Pancreas (tissue), 10 donors: ENCODE results near the gene SORL1. TPM values are rescaled to one million over a fixed set of nuclear protein-coding genes. Genes with fewer than 3 reads are reported as not detected.
A peak's percentile ranks its signal among the peaks of the same experiment; 100 is the strongest.

Source experiments
- ATAC-seq, 4 donors: fragments of 200-7000 bp; cut with Tn5 transposase; one replicate each; pipeline versions ENCODE4 v1.8.0 to v1.9.1; 2020; ENCODE audit warnings: mild to moderate bottlenecking in 4 of 4, moderate library complexity in 4 of 4
- DNase-seq, 6 donors: peaks; one replicate each; pipeline ENCODE4 v3.0.0-alpha.2; 2020
- FAIRE-seq: peaks from 2 replicates; lab custom pipeline; 2012; peaks lifted over from hg19 to GRCh38; lab: Jason Lieb, UNC
- H3K27ac ChIP-seq, 4 donors: fragments of 200-600 bp; sonication (generic); 1 replicate in 3 of 4; 2 replicates in 1 of 4; pipeline versions ENCODE4 v1.5.0 to v1.8.0; 2020
- H3K27me3 ChIP-seq, 4 donors: fragments of 200-600 bp; one replicate each; pipeline ENCODE4 v1.8.0; 2021
- H3K36me3 ChIP-seq, 3 donors: fragments of 200-600 bp; sonication (generic) in 1 of 3; one replicate each; pipeline versions ENCODE4 v1.5.0 to v1.8.0; 2020 to 2021
- H3K4me1 ChIP-seq, 3 donors: fragments of 200-600 bp; one replicate each; pipeline ENCODE4 v1.8.0; 2021
- H3K4me3 ChIP-seq, 4 donors: fragments of 200-600 bp; sonication (generic) in 2 of 4; one replicate each; pipeline versions ENCODE4 v1.5.0 to v1.8.0; 2020 to 2021
- H3K9me3 ChIP-seq, 4 donors: fragments of 200-600 bp; one replicate each; pipeline ENCODE4 v1.8.0; 2021
- WGBS, 2 donors: extraction: QIAGEN DNeasy Blood & Tissue Kit; methylation state at CpG; one replicate each; pipeline ENCODE4 v1.1.7; 2013; 5-methylcytosine and 5-hydroxymethylcytosine counted together
- intact Hi-C, 3 donors: fragments of 100-400 bp; cut with DNase I; formaldehyde crosslinking; loops; one replicate each; pipeline versions ENCODE4 v1.11.1 to v1.14.2; 2022
- polyA plus RNA-seq, 2 donors: library from polyadenylated mRNA; stranded (reverse); fragments of 200-250 nt; gene quantifications; one replicate each; pipeline ENCODE4 v1.2.3, GENCODE V29; 2013
- total RNA-seq, 6 donors: library from RNA; stranded (reverse); fragmentation: NEBNext Ultra II Directional in 4 of 6; extraction: Animal tissue kit (Norgen Biotek cat#: 25700) in 4 of 6; gene quantifications; one replicate each; pipeline versions ENCODE4 v1.2.1 to v1.2.4, GENCODE V29; 2021 to 2023
- TF ChIP-seq, protein P1 (sequence below), 4 donors: fragments of 200-600 bp; sonication (generic) in 3 of 4; IDR thresholded peaks; one replicate each; pipeline versions ENCODE4 v1.5.0 to v1.8.0; 2021; ENCODE audit warnings: antibody characterized with exemption in 4 of 4
- donor health status: healthy with polysubstance abuse.
- donor health status: DM: no; HTN: no; CAD: no; lungs with moderate emphysema.
- donor health status: DM: no; HTN: no; CAD: no.
- donor health status: control.
- donor health status: control.
- donor health status: Bipolar disorder and iron deficiency.
- donor health status: DM: yes; HTN: yes; CAD: no.
- donor health status: DM: no; HTN: no; CAD: no.
- donor health status: DM: no; HTN: no; CAD: no.
- donor health status: DM: yes; HTN: yes; CAD: no.

SORL1 gene
- total and polyA plus RNA-seq, 8 donors, result 2.7 to 47.5 (median 15.5) TPM

DNA sequence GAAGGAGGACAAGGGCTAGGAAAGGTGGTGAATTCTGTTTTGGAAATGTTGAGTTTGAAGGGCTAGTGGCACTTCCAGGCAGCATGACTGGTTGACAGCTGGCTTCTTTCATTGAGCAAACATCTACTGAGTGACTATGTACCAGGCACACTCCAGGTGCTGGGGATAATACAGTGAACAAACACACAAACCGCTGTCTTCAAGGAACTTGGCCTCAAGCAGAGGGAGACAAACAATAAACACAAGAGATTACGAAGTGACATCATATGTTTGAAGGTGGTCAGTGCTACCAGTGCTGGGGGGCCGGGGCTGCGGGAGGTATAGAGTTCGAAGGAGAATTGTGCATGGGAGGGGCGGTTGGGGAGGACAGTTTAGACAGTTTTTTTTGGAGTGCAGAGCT lies 197.7 kb downstream of the SORL1 start:
- peaks cover 0 to 2% (median 0%) of the 10 kb centered on the region in 3 donors for H3K4me1 ChIP-seq
- H3K27me3 ChIP-seq, result no peaks in the 10 kb centered on the region
- TF ChIP-seq, protein P1, sequence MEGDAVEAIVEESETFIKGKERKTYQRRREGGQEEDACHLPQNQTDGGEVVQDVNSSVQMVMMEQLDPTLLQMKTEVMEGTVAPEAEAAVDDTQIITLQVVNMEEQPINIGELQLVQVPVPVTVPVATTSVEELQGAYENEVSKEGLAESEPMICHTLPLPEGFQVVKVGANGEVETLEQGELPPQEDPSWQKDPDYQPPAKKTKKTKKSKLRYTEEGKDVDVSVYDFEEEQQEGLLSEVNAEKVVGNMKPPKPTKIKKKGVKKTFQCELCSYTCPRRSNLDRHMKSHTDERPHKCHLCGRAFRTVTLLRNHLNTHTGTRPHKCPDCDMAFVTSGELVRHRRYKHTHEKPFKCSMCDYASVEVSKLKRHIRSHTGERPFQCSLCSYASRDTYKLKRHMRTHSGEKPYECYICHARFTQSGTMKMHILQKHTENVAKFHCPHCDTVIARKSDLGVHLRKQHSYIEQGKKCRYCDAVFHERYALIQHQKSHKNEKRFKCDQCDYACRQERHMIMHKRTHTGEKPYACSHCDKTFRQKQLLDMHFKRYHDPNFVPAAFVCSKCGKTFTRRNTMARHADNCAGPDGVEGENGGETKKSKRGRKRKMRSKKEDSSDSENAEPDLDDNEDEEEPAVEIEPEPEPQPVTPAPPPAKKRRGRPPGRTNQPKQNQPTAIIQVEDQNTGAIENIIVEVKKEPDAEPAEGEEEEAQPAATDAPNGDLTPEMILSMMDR (IDR thresholded peaks at IDR 0.05), result no peak
- no peaks in the 10 kb centered on the region for H3K9me3 ChIP-seq
- no peaks in the 10 kb centered on the region for H3K36me3 ChIP-seq
- intact Hi-C loops, result loop anchor here in 2 of 3 donors (5.0 to 10.0 kb wide), 4 partner anchors 455 to 855 kb away; no protein-coding TSS in a partner anchor
- ATAC-seq (peak; percentile 40 to 76 (median 59)), FAIRE-seq (no peak), DNase-seq (no peak)
- H3K27ac ChIP-seq, result no peak overlapping the region
- H3K4me3 ChIP-seq, result no peak overlapping the region
- WGBS, 2 donors, result 45 to 54% methylated on average over 6 of the region's 6 CpGs

DNA sequence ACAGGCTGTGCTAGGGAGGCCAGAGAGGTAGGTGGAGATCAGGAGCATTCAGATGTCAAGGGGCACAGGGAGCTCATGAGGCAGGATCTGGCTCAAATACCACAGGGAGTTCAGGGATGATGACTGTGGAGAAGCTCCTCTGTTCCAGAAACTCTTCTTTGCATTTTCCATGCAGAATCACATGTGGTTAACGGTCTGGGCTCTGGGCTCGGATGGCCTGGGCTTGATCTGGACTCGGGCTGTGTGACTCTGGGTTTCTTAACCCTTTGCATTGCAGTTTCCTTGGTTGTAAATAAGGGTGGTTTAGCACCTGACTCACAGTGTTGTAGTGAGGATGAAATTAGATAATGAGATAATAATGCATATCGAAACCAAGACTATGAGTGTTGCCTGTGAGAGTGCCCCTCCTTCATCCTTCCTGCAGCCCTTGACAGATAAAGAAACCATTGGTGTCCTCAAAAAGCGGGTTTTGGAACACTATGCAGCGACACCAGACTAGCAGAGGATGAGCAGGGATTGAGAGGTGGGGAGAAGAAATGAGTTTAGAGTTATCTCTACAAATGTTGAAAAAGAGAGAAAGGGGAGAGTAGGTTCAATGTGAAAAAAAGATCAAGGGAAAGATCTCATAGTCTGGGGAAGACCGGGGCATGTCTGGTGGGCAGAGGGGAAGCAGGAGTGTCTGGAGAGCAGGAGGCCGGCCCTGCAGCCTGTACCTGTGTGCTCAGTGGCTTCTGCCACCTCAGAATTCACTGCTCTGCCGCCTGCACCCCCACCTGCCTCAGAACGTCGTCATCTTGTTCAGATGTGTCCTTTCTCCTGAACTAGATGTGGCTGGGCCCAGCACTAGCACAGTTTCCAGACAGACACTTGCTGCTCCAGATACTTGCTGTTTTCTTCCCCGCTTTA lies 198.5 kb downstream of the SORL1 start:
- Histone ChIP-seq H3K9me3 (no peaks in the 10 kb centered on the region), H3K27ac (no peak overlapping the region), H3K36me3 (no peaks in the 10 kb centered on the region), H3K4me3 (no peak overlapping the region), H3K4me1 (peaks cover 0 to 7% (median 0%) of the 10 kb centered on the region in 3 donors), H3K27me3 (no peaks in the 10 kb centered on the region)
- TF ChIP-seq, protein P1 (IDR thresholded peaks at IDR 0.05), result no peak
- intact Hi-C loops, result loop anchor here in 2 of 3 donors (5.0 to 10.0 kb wide), 4 partner anchors 454 to 854 kb away; no protein-coding TSS in a partner anchor
- DNase-seq (no peak), ATAC-seq (no peak), FAIRE-seq (no peak)
- WGBS, 2 donors, result 69 to 71% methylated on average over 12 of the region's 12 CpGs

DNA sequence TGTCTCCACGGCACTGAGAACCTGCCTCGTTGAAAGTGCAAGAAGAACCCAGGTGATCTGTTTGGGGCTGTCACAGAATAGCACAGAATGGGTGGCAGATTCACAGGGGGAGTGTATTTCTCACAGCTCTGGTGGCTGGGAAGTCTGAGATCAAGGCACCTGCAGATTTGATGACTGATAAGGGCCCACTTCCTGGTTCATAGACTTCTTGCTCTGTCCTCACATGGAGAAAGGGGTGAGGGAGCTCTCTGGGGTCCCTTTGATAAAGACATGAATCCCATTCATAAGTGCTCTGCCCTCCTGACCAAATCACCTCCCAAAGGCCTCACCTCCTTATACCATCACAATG lies 199.1 kb downstream of the SORL1 start:
- Histone ChIP-seq H3K36me3 (no peaks in the 10 kb centered on the region), H3K27ac (no peak overlapping the region), H3K9me3 (no peaks in the 10 kb centered on the region), H3K4me1 (peaks cover 0 to 7% (median 0%) of the 10 kb centered on the region in 3 donors), H3K4me3 (no peak overlapping the region), H3K27me3 (no peaks in the 10 kb centered on the region)
- DNase-seq, result no peak
- no peak for ATAC-seq
- intact Hi-C loops, result loop anchor here in 2 of 3 donors (5.0 to 10.0 kb wide), 4 partner anchors 454 to 854 kb away; no protein-coding TSS in a partner anchor
- WGBS, 2 donors, result 61 to 68% methylated on average over 2 of the region's 2 CpGs
- TF ChIP-seq, protein P1 (IDR thresholded peaks at IDR 0.05), result no peak
- FAIRE-seq, result no peak

DNA sequence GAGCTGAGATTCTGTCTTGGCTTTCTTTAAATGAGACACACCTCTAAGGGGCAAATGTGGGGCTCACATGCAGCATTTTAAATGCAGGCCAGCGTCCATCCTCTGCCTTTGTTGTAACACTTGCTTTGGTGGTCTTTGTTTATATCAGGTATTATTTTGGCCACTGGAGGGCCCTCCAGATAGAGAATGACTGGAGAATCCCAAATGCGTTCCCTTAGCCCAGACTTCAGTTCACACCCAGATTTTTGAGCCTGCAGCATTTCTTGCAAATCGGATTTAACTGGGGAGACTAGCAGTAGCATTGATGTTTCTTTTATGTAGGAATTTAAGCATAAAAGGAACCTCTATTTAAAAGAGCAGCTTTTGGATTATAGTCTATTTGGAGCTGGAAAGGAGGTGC lies 200.9 kb downstream of the SORL1 start:
- 56 to 63% methylated on average over 3 of the region's 3 CpGs for whole genome bisulfite sequencing, 2 donors
- DNase-seq (no peak), FAIRE-seq (no peak), ATAC-seq (no peak)
- Histone ChIP-seq H3K4me1 (peaks cover 0 to 7% (median 0%) of the 10 kb centered on the region in 3 donors), H3K4me3 (no peak overlapping the region), H3K27me3 (no peaks in the 10 kb centered on the region), H3K36me3 (no peaks in the 10 kb centered on the region), H3K9me3 (no peaks in the 10 kb centered on the region), H3K27ac (no peak overlapping the region)
- intact Hi-C loops, result loop anchor here in 2 of 3 donors (5.0 to 10.0 kb wide), 4 partner anchors 452 to 852 kb away; no protein-coding TSS in a partner anchor
- TF ChIP-seq, protein P1 (IDR thresholded peaks at IDR 0.05), result no peak
